MM.1S (cell line): ENCODE data around the gene FCHSD1.

ENCODE experiments used
- EZH2phosphoT487 ChIP-seq: fragments of 300-600 bp; sonication (generic); IDR thresholded peaks from 2 replicates; pipeline ENCODE4 v1.6.1; 2018; ENCODE audit warnings: antibody characterized with exemption, low read length
- TF ChIP-seq, protein P1 (sequence below): fragments of 300-600 bp; sonication (generic); IDR thresholded peaks from 2 replicates; pipeline ENCODE4 v1.5.1; 2016; ENCODE audit warnings: antibody characterized with exemption, low read length, mixed read lengths

GRCh38 chr5:141633871-141634561 is 17.2 kb downstream of the FCHSD1 start:
- TF ChIP-seq, protein P1, sequence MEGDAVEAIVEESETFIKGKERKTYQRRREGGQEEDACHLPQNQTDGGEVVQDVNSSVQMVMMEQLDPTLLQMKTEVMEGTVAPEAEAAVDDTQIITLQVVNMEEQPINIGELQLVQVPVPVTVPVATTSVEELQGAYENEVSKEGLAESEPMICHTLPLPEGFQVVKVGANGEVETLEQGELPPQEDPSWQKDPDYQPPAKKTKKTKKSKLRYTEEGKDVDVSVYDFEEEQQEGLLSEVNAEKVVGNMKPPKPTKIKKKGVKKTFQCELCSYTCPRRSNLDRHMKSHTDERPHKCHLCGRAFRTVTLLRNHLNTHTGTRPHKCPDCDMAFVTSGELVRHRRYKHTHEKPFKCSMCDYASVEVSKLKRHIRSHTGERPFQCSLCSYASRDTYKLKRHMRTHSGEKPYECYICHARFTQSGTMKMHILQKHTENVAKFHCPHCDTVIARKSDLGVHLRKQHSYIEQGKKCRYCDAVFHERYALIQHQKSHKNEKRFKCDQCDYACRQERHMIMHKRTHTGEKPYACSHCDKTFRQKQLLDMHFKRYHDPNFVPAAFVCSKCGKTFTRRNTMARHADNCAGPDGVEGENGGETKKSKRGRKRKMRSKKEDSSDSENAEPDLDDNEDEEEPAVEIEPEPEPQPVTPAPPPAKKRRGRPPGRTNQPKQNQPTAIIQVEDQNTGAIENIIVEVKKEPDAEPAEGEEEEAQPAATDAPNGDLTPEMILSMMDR: no peak
- TF ChIP-seq EZH2phosphoT487: no peak
